B cell (primary cell): ENCODE data around the gene BTF3. TPM values are rescaled to one million over a fixed set of nuclear protein-coding genes. Genes with fewer than 3 reads are reported as not detected.

Experiments
- ATAC-seq: fragments of 200-7000 bp; cut with Tn5 transposase; one replicate; pipeline ENCODE4 v1.10.0; 2021; ENCODE audit warnings: low read depth, mild to moderate bottlenecking, moderate number of reproducible peaks, moderate library complexity
- CTCF ChIA-PET: fragments of 350-600 bp; sonication (Branson Sonifier 250); formaldehyde crosslinking; loops from one replicate; lab custom pipeline; 2021; ENCODE audit warnings: antibody characterized with exemption, inconsistent platforms; lab: Charles Lee
- POLR2A ChIA-PET: fragments of 350-600 bp; sonication (Branson Sonifier 250); formaldehyde crosslinking; loops from one replicate; lab custom pipeline; 2021; ENCODE audit warnings: antibody characterized with exemption; lab: Charles Lee
- DNase-seq: peaks from one replicate; pipeline ENCODE4 v3.0.0; 2013
- H2AFZ ChIP-seq: 2 replicates; pipeline ENCODE4 v1.6.1; 2012; ENCODE audit warnings: mild to moderate bottlenecking, low read depth, low read length; ENCODE audit not compliant: insufficient read depth, poor library complexity, severe bottlenecking
- H3K27ac ChIP-seq, 2 donors: 1 replicate in 1 of 2; 2 replicates in 1 of 2; pipeline ENCODE4 v1.5.1; 2012 to 2013; ENCODE audit warnings: low read length in 2 of 2, mild to moderate bottlenecking in 2 of 2, moderate library complexity in 1 of 2
- H3K27me3 ChIP-seq, 4 experiments: fragments of 200-600 bp in 1 of 4; sonication (generic) in 1 of 4; replicated peaks in 1 of 4; 1 replicate in 2 of 4; 2 replicates in 2 of 4; pipeline versions ENCODE4 v1.6.1 to v1.7.0; 2013 to 2016; ENCODE audit warnings: low read length in 3 of 4, mild to moderate bottlenecking in 2 of 4, mixed read lengths in 1 of 4, moderate library complexity in 1 of 4; ENCODE audit not compliant: insufficient read depth in 4 of 4, control insufficient read depth in 3 of 4; ENCODE audit errors: control extremely low read depth in 1 of 4
- H3K36me3 ChIP-seq, 2 experiments: replicated peaks in 1 of 2; 1 replicate in 1 of 2; 2 replicates in 1 of 2; pipeline versions ENCODE4 v1.6.1 to v1.7.1; 2013; ENCODE audit warnings: low read length in 1 of 2; ENCODE audit not compliant: insufficient read depth in 2 of 2, control insufficient read depth in 1 of 2; ENCODE audit errors: control extremely low read depth in 1 of 2, extremely low read depth in 1 of 2
- H3K4me1 ChIP-seq, 2 donors: fragments of 200-600 bp in 1 of 2; sonication (generic) in 1 of 2; 1 replicate in 1 of 2; 2 replicates in 1 of 2; pipeline versions ENCODE4 v1.5.1 to v1.6.1; 2013 to 2017; ENCODE audit warnings: low read length in 2 of 2; ENCODE audit not compliant: control insufficient read depth in 2 of 2, insufficient read depth in 2 of 2
- H3K4me2 ChIP-seq: replicated peaks from 2 replicates; pipeline ENCODE3; 2012; ENCODE audit warnings: mild to moderate bottlenecking, low read depth, low read length; ENCODE audit not compliant: poor library complexity, severe bottlenecking
- H3K4me3 ChIP-seq, 5 experiments: fragments of 200-600 bp in 1 of 5; sonication (generic) in 1 of 5; 1 replicate in 3 of 5; 2 replicates in 2 of 5; pipeline versions ENCODE4 v1.5.1 to v1.7.0; 2011 to 2016; ENCODE audit warnings: low read length in 4 of 5, mild to moderate bottlenecking in 4 of 5, low read depth in 2 of 5, control low read depth in 1 of 5, moderate library complexity in 1 of 5; ENCODE audit not compliant: insufficient read depth in 1 of 5; ENCODE audit errors: control extremely low read depth in 1 of 5, extremely low read depth in 1 of 5
- H3K79me2 ChIP-seq: fragments of 200-600 bp; sonication (generic); one replicate; pipeline ENCODE4 v1.6.0; 2016; ENCODE audit warnings: low read length; ENCODE audit not compliant: control insufficient read depth, insufficient read depth
- H3K9ac ChIP-seq: fragments of 200-600 bp; sonication (generic); 2 replicates; pipeline ENCODE4 v1.6.1; 2017; ENCODE audit warnings: mild to moderate bottlenecking, low read length, moderate library complexity
- H3K9me3 ChIP-seq, 3 donors: one replicate each; pipeline versions ENCODE4 v1.6.1 to v1.7.1; 2013; ENCODE audit warnings: low read length in 2 of 3; ENCODE audit not compliant: control insufficient read depth in 2 of 3, insufficient read depth in 1 of 3; ENCODE audit errors: control extremely low read depth in 1 of 3
- H4K20me1 ChIP-seq: 2 replicates; pipeline ENCODE4 v1.6.0; 2012; ENCODE audit warnings: mild to moderate bottlenecking, low read length; ENCODE audit not compliant: insufficient read depth, control insufficient read depth, poor library complexity, severe bottlenecking
- H3K27ac Mint-ChIP-seq: one replicate; pipeline ENCODE4 v1.8.0; 2021; ENCODE audit warnings: mixed read lengths
- H3K27me3 Mint-ChIP-seq: one replicate; pipeline ENCODE4 v1.8.0; 2021; ENCODE audit warnings: mixed read lengths
- H3K4me1 Mint-ChIP-seq: one replicate; pipeline ENCODE4 v1.8.0; 2021; ENCODE audit warnings: mixed read lengths
- H3K4me3 Mint-ChIP-seq: one replicate; pipeline ENCODE4 v1.8.0; 2021; ENCODE audit warnings: mixed read lengths
- H3K9me3 Mint-ChIP-seq: one replicate; pipeline ENCODE4 v1.8.0; 2022; ENCODE audit warnings: mixed read lengths; ENCODE audit not compliant: insufficient read depth
- EZH2 ChIP-seq: IDR thresholded peaks from 2 replicates; pipeline ENCODE4 v1.6.1; 2012; ENCODE audit warnings: borderline replicate concordance, low read depth, mild to moderate bottlenecking, moderate library complexity, low read length; ENCODE audit not compliant: insufficient read depth, poor library complexity, severe bottlenecking
- WGBS: methylation state at CpG from one replicate; pipeline ENCODE4 v1.1.5; 2013; ENCODE audit warnings: missing lambda C conversion rate; ENCODE audit not compliant: insufficient coverage; 5-methylcytosine and 5-hydroxymethylcytosine counted together
- intact Hi-C: fragments of 100-400 bp; cut with micrococcal nuclease; formaldehyde crosslinking; loops from one replicate; pipeline ENCODE4 v1.10.0; 2022
- polyA plus RNA-seq: library from polyadenylated mRNA; depleted of rRNA; stranded (reverse); fragments of >200 nt; gene quantifications from 2 replicates; pipeline ENCODE4 v1.2.3, GENCODE V29; 2012
- total RNA-seq, 2 donors: library from RNA; stranded (reverse); fragments of 120-200 nt in 1 of 2; gene quantifications; 1 replicate in 1 of 2; 2 replicates in 1 of 2; pipeline versions ENCODE4 v1.2.3 to v1.2.4, GENCODE V29; 2013 to 2022
- TF ChIP-seq, protein P1 (sequence below): fragments of 200-600 bp; IDR thresholded peaks from one replicate; pipeline ENCODE4 v1.8.0; 2022; ENCODE audit warnings: antibody characterized with exemption, mild to moderate bottlenecking

BTF3 gene
- total and polyA plus RNA-seq, 2 donors (not counting 1 experiment from before 2014, with no cell fraction given), result 309 to 466 TPM

DNA sequence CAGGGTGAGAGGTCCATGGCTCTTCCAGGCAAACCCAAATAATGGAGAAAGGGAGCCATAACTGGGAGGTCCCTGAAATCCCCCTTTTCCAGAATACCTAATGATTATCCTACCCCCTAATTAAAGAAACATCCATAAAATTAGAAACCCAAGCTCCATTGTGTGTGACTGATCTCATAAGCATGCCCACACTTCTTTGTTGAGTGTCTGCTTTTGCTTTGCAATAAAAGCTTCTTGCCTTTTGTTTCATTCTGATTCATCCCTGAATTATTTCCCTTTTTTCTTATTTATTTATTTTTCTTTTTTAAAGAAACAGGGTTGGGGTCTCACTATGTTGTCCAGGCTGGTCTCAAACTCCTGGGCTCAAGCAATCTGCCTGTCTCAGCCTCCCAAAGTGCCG, 33.1 kb downstream of the BTF3 start:
- Mint-ChIP-seq H3K4me1 (no peaks in the 10 kb centered on the region), H3K27ac (no peak overlapping the region), H3K4me3 (no peak overlapping the region), H3K27me3 (peaks cover 33% of the 10 kb centered on the region), H3K9me3 (no peaks in the 10 kb centered on the region)
- DNase-seq (no peak), ATAC-seq (no peak)
- 89% methylated on average over 1 of the region's 1 CpG for WGBS
- Histone ChIP-seq H3K79me2 (no peaks in the 10 kb centered on the region), H3K4me2 (no peak overlapping the region), H2AFZ (no peak overlapping the region), H3K4me3 (no peak overlapping the region), H3K36me3 (no peaks in the 10 kb centered on the region), H3K27me3 (peaks cover 0 to 4% (median 2%) of the 10 kb centered on the region in 4 experiments), H4K20me1 (no peaks in the 10 kb centered on the region), H3K9me3 (no peaks in the 10 kb centered on the region), H3K27ac (no peak overlapping the region), H3K9ac (no peak overlapping the region), H3K4me1 (no peaks in the 10 kb centered on the region)
- intact Hi-C loops, result loop anchor here (10.0 kb wide), 1 partner anchor 577 kb away; the partner anchor contains the start of gene FCHO2
- CTCF ChIA-PET, result interaction anchor here (1.0 to 1.6 kb wide), 2 partner anchors 11 to 13 kb away, joined by 3 to 9 read pairs; no protein-coding TSS in a partner anchor
- TF ChIP-seq, protein P1, sequence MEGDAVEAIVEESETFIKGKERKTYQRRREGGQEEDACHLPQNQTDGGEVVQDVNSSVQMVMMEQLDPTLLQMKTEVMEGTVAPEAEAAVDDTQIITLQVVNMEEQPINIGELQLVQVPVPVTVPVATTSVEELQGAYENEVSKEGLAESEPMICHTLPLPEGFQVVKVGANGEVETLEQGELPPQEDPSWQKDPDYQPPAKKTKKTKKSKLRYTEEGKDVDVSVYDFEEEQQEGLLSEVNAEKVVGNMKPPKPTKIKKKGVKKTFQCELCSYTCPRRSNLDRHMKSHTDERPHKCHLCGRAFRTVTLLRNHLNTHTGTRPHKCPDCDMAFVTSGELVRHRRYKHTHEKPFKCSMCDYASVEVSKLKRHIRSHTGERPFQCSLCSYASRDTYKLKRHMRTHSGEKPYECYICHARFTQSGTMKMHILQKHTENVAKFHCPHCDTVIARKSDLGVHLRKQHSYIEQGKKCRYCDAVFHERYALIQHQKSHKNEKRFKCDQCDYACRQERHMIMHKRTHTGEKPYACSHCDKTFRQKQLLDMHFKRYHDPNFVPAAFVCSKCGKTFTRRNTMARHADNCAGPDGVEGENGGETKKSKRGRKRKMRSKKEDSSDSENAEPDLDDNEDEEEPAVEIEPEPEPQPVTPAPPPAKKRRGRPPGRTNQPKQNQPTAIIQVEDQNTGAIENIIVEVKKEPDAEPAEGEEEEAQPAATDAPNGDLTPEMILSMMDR, result no peak
- TF ChIP-seq EZH2, result no peak
- POLR2A ChIA-PET, result no interaction called here

DNA sequence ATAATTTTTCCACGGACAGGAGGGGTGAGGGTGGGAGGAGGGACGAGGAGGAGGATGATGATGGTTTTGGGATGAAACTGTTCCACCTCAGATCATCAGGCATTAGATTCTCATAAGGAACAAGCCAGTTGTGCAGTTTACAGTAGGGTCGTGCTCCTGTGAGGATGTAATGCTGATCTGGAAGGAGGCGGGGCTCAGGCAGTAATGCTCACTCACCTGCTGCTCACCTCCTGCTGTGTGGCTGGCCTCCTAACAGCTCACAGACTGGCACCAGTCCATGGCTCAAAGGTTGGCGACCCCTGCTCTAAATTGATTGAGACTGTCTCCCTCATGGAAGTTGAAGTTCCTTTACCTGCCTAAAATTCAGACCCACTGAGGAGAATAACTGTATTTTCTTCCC, 34.0 kb downstream of the BTF3 start:
- no peak overlapping the region for H3K27ac Mint-ChIP-seq
- H3K4me2 ChIP-seq, result no peak overlapping the region
- POLR2A ChIA-PET, result no interaction called here

More for the DNA sequence above, 34.0 kb downstream of the BTF3 start:
- DNase-seq (no peak), ATAC-seq (no peak)
- Histone ChIP-seq H3K27me3 (peaks cover 0 to 4% (median 2%) of the 10 kb centered on the region in 4 experiments), H3K79me2 (no peaks in the 10 kb centered on the region), H3K9ac (no peak overlapping the region), H3K4me3 (no peak overlapping the region), H2AFZ (no peak overlapping the region), H3K27ac (no peak overlapping the region), H3K4me1 (no peaks in the 10 kb centered on the region), H3K36me3 (no peaks in the 10 kb centered on the region), H4K20me1 (no peaks in the 10 kb centered on the region), H3K9me3 (no peaks in the 10 kb centered on the region)
- TF ChIP-seq EZH2, result no peak
- TF ChIP-seq, protein P1, result no peak
- Mint-ChIP-seq H3K27me3 (peaks cover 30% of the 10 kb centered on the region), H3K4me1 (no peaks in the 10 kb centered on the region), H3K4me3 (no peak overlapping the region), H3K9me3 (no peaks in the 10 kb centered on the region)
- 81% methylated on average over 3 of the region's 5 CpGs for WGBS
- CTCF ChIA-PET, result no interaction called here
- intact Hi-C loops, result loop anchor here (10.0 kb wide), 1 partner anchor 577 kb away; the partner anchor contains the start of gene FCHO2
